Lung (tissue), 12 donors: ENCODE measurements around the gene RGMA. TPM values are rescaled to one million over a fixed set of nuclear protein-coding genes. Genes with fewer than 3 reads are reported as not detected.

Experiments
- ATAC-seq: fragments of 200-7000 bp; cut with Tn5 transposase; one replicate; pipeline ENCODE4 v1.9.1; 2020; ENCODE audit warnings: moderate number of reproducible peaks; ENCODE audit not compliant: insufficient read depth, low FRiP score
- DNase-seq, 3 donors: peaks; one replicate each; pipeline ENCODE4 v3.0.0-alpha.2; 2013 to 2017
- H3K27ac ChIP-seq, 2 donors: one replicate each; pipeline ENCODE4 v1.5.1; 2013; ENCODE audit warnings: mild to moderate bottlenecking in 2 of 2, moderate library complexity in 2 of 2, control low read depth in 1 of 2, inconsistent platforms in 1 of 2, low read depth in 1 of 2, low read length in 1 of 2
- H3K27me3 ChIP-seq, 3 donors: one replicate each; pipeline ENCODE4 v1.5.1; 2013; ENCODE audit warnings: low read length in 2 of 3; ENCODE audit not compliant: control insufficient read depth in 3 of 3, insufficient read depth in 3 of 3
- H3K36me3 ChIP-seq, 4 donors: one replicate each; pipeline ENCODE4 v1.5.1; 2013; ENCODE audit warnings: low read length in 4 of 4, mild to moderate bottlenecking in 1 of 4, moderate library complexity in 1 of 4; ENCODE audit not compliant: control insufficient read depth in 4 of 4, insufficient read depth in 4 of 4
- H3K4me1 ChIP-seq, 5 donors: one replicate each; pipeline ENCODE4 v1.5.1; 2013; ENCODE audit warnings: low read length in 5 of 5, mild to moderate bottlenecking in 2 of 5, moderate library complexity in 1 of 5; ENCODE audit not compliant: control insufficient read depth in 5 of 5, insufficient read depth in 5 of 5
- H3K4me3 ChIP-seq: one replicate; pipeline ENCODE4 v1.5.1; 2013; ENCODE audit warnings: mild to moderate bottlenecking, control low read depth, moderate library complexity
- H3K9ac ChIP-seq, 2 donors: one replicate each; pipeline ENCODE4 v1.5.1; 2013; ENCODE audit warnings: low read length in 2 of 2, control low read depth in 1 of 2; ENCODE audit not compliant: insufficient read depth in 1 of 2
- H3K9me3 ChIP-seq, 4 donors: one replicate each; pipeline ENCODE4 v1.5.1; 2013; ENCODE audit warnings: low read length in 3 of 4, mild to moderate bottlenecking in 1 of 4, moderate library complexity in 1 of 4; ENCODE audit not compliant: control insufficient read depth in 4 of 4, insufficient read depth in 3 of 4
- CTCF ChIP-seq: IDR thresholded peaks from 2 replicates; pipeline ENCODE4 v1.5.1; 2012; ENCODE audit warnings: mild to moderate bottlenecking; ENCODE audit errors: control extremely low read depth, extremely low read depth
- WGBS, 2 donors: extraction: QIAGEN DNeasy Blood & Tissue Kit; methylation state at CpG; one replicate each; pipeline ENCODE4 v1.1.7; 2013; 5-methylcytosine and 5-hydroxymethylcytosine counted together
- polyA plus RNA-seq, 2 donors: library from polyadenylated mRNA; stranded (reverse); fragments of 200-250 nt; gene quantifications; one replicate each; pipeline ENCODE4 v1.2.1, GENCODE V29; 2013
- total RNA-seq, 2 donors: library from RNA; depleted of rRNA in 1 of 2; stranded (reverse); fragments of >200 nt in 1 of 2; gene quantifications; one replicate each; pipeline ENCODE4 v1.2.1, GENCODE V29; 2014 to 2021
- donor health status: control.
- donor health status: control.
- donor health status: Bipolar disorder and iron deficiency.
- donor health status: healthy.
- donor health status: DM: yes; HTN: yes; CAD: no.

The RGMA gene
- total and polyA plus RNA-seq, 4 donors: 2.3 to 11.3 (median 5.0) TPM

GRCh38 chr15:93001156-93001555 lies 87.9 kb downstream of the RGMA start:
- Histone ChIP-seq H3K36me3 (peaks cover 43 to 75% (median 59%) of the 10 kb centered on the region in 4 donors), H3K27me3 (no peaks in the 10 kb centered on the region), H3K27ac (no peak overlapping the region), H3K9me3 (no peaks in the 10 kb centered on the region), H3K4me3 (no peak overlapping the region), H3K4me1 (no peaks in the 10 kb centered on the region), H3K9ac (no peak overlapping the region)
- no peak for ATAC-seq
- WGBS, 2 donors: 89 to 99% methylated on average over 6 of the region's 6 CpGs
- DNase-seq: no peak
- no peak for TF ChIP-seq CTCF

DNA sequence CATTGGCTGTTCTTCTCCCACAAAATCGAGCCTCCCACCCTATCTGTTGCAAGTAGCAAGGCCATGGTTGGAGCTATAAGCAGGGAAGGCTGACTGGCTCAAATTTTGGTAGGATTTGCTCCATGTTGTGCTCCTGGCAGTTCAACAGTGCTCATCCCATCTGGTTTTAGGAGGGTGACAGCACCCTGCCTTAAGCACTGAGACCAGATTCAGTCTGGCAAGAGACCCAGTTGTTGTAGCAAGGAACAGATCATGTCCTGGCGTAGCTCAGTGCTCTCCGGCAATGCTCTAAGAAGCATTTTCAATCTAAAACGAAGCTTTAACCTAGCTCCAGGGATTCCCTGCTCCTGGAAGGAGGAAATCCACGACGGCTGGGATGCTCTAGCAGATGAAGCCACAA lies 91.2 kb downstream of the RGMA start:
- 95 to 99% methylated on average over 6 of the region's 6 CpGs for WGBS, 2 donors
- TF ChIP-seq CTCF: no peak
- H3K27ac ChIP-seq: no peak overlapping the region
- no peaks in the 10 kb centered on the region for H3K9me3 ChIP-seq
- no peak for DNase-seq
- H3K9ac ChIP-seq: no peak overlapping the region
- no peaks in the 10 kb centered on the region for H3K4me1 ChIP-seq
- H3K36me3 ChIP-seq: peaks cover 40 to 73% (median 53%) of the 10 kb centered on the region in 4 donors
- ATAC-seq: no peak
- no peak overlapping the region for H3K4me3 ChIP-seq
- H3K27me3 ChIP-seq: no peaks in the 10 kb centered on the region

DNA sequence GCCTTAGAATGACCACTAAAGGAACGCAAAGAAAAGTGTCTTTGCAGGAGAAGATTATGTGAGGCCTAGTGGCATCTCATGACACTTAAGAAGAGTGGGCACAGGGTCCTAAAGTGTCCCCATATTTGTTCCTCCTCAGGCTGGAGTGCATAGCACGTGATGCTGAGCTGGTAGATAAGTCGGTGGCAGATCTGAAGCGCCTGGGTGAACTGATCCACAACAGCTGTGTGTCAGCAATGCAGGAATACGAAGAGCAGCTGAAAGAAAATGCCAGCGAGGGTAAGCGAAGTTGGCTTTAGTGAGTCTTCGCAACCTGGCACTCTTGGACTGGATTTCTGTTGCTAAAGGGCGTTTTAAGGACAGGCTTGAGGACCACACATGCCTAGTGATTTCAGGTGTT lies 96.3 kb downstream of the RGMA start:
- Histone ChIP-seq H3K4me1 (peaks cover 0 to 2% (median 0%) of the 10 kb centered on the region in 5 donors), H3K9me3 (no peaks in the 10 kb centered on the region), H3K27me3 (no peaks in the 10 kb centered on the region), H3K9ac (no peak overlapping the region), H3K36me3 (peaks cover 28 to 58% (median 41%) of the 10 kb centered on the region in 4 donors), H3K4me3 (no peak overlapping the region), H3K27ac (peak overlapping the region in 1 of 2 donors; percentile 48)
- DNase-seq (no peak), ATAC-seq (no peak)
- TF ChIP-seq CTCF: no peak
- 85 to 90% methylated on average over 9 of the region's 9 CpGs for WGBS, 2 donors

DNA sequence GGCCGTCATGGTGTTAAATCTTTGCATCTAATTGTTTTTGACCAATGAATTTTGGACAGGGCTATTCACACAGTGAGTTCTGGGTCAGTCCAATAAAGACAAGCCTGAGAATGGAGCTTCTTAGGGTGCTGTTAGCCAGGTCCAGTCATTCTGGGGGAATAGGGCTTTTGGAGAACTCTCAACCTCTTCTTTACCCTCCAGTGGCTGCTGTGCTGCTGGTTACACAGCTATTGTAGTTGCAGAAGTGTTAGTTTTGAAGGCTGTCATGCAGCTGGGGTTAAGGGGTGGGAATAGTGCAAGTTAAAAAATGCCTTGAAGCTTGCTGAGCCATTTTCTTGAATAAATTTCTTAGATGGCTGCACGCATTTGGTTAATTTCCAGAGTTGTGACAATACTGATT lies 99.0 kb downstream of the RGMA start:
- H3K4me3 ChIP-seq: no peak overlapping the region
- TF ChIP-seq CTCF: no peak
- 81 to 95% methylated on average over 2 of the region's 2 CpGs for WGBS, 2 donors
- no peak overlapping the region for H3K27ac ChIP-seq
- H3K4me1 ChIP-seq: peaks cover 0 to 2% (median 0%) of the 10 kb centered on the region in 5 donors
- peaks cover 32 to 50% (median 43%) of the 10 kb centered on the region in 4 donors for H3K36me3 ChIP-seq
- no peak overlapping the region for H3K9ac ChIP-seq
- DNase-seq: no peak
- ATAC-seq: no peak
- H3K27me3 ChIP-seq: no peaks in the 10 kb centered on the region
- no peaks in the 10 kb centered on the region for H3K9me3 ChIP-seq
